Stimulated activated naive CD8-positive, alpha-beta T cell treated with anti-CD3 and anti-CD28 coated beads, Interleukin-15, Interleukin-2, amounts not matched to agents 100 U/mL and 50 U/mL, for 24 hours (primary cell): ENCODE measurements around the gene CSHL1.
"Not testable (repeated sequence)": the region's sequence is repeated elsewhere in the genome, so short reads cannot be mapped to it uniquely, and the experiment has no call there.

Experiments
- ATAC-seq: fragments of 150-1000 bp; cut with Tn5 transposase; one replicate; pipeline ENCODE4 v1.10.0; 2021
- DNase-seq: peaks from one replicate; pipeline ENCODE4 v3.0.0; 2021

CSHL1 gene

GRCh38 chr17:63939884-63940283 is 28.8 kb upstream of the CSHL1 start:
- ATAC-seq, result no peak
- DNase-seq, result no peak

- no peak for DNase-seq
- ATAC-seq, result no peak
Measured at GRCh38 chr17:63939401-63939800, 28.3 kb upstream of the CSHL1 start.

GRCh38 chr17:63937920-63938319 is 26.9 kb upstream of the CSHL1 start:
- no peak for ATAC-seq
- DNase-seq, result no peak

DNA sequence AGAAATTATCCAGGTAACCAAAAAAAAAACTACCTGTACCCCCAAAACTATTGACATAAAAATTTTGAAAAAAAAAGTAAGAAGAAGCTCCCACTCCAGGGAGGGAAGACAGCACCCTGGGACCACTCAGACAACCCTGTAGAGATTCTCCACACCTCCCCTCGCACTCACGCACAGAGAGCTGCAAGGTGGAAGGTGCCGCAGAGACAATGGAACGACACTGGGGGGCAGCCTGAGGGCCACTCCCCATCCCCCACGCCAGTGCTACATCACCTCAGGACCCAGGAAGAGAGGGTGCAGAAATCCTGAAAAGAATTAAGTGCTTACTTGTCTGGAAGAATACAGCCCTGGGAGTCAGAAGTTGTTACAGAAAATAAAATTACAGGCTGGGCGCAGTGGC is 26.3 kb upstream of the CSHL1 start:
- DNase-seq, result no peak
- ATAC-seq, result no peak

GRCh38 chr17:63934183-63935112 is 23.4 kb upstream of the CSHL1 start:
- ATAC-seq (no peak), DNase-seq (no peak)

DNA sequence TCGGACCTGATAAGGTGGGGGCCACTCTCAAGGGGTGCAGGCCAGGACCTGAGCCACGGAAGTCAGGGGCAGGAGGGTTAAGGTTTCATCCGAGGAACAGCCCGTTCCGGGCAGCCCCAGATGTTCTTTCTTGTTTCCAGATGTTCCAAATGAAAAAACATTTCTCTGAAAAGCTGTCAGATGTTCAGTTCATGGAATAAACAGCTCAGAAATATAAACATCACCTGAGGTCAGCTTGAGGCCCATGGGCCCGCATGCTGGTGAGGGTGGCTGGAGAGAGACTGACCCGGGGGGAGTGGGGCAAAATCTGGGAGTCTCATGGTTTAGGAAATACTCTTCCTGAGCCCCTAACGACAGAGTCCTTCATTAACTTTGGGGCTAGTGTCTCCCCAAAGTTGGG is 22.5 kb upstream of the CSHL1 start:
- ATAC-seq (no peak), DNase-seq (no peak)

- no peak for DNase-seq
- no peak for ATAC-seq
Measured at GRCh38 chr17:63932721-63933120, 21.7 kb upstream of the CSHL1 start.

DNA sequence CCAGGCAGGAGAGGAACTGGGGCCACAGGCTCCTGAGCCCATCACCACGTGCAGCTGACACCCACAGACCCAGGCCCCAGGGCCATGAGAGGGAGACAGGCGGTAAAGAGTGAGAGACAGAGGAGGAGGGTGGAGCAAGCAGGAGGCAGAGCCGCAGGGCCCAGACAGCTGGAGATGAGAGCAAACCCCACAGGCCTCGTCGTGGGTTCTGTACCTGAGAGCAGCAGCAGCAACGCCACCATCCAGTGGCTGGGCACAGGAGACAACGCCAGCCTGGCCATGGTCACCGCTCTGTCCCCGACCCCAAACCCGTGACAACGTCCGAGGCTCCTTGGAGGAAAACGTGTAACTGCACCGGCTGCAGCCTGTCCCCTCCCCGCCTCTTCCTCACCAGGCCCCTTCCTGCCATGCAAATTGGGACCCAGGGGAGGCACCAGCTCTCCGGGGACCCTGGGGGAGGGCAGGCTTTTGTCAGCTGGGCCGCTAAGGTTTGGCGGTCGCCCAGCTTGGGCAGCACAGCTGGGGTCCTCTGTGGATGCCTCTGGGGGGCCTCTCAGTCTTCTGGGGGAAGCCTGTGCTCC is 21.0 kb upstream of the CSHL1 start, which contains the start of gene CD79B:
TSS of gene CD79B (minus strand) at position 351 of the 581 bp plus-strand sequence. CDS start at position 281, 70 bp downstream.
- peak; percentile 70 for ATAC-seq
- peak; percentile 73 for DNase-seq

GRCh38 chr17:63930951-63931575 is 20.0 kb upstream of the CSHL1 start:
- DNase-seq (peak; percentile 77), ATAC-seq (peak; percentile 74)

DNA sequence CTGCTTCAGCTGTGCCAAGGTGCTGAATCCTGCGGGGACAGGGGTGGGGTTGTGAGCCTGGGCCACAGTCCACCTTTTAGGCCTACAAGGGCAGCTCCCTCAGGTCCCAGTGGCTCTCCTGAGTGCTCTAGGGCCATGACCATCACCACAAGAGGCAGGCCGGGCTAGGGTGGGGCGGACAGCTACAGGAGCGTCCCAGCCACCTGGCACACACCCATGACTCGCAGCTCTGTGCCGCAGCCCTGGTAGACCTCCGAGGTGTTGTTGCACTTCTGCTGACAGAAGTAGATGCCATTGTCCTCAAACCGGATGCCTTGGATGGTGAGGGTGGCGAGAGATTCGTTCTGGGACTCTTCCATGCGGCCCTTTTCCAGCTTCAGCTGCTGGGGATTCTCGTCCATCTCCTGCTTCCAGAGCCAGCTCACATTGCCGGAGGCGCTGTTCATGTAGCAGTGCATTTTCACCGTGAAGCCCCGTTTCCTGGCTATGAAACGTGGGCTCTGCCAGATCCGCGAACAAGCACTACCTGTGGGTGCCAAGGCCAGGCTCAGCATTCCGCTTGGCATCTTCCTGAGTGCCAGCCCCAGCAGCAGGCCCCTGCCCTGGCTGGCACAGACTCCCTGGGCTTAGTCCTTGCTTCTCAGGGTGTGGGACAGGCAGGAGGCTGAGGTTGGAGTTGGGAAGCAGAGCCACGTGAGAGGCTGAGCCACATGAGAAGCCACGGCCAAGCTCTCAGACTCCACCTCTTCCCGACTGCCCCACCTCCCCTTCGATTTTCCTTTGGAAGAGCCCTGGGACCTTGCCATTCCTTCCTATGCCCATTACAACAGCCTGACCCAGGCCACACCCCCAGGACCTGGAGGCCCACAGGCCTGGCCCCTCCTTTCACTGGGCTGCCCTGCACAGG is 19.1 kb upstream of the CSHL1 start:
- no peak for DNase-seq
- no peak for ATAC-seq

DNA sequence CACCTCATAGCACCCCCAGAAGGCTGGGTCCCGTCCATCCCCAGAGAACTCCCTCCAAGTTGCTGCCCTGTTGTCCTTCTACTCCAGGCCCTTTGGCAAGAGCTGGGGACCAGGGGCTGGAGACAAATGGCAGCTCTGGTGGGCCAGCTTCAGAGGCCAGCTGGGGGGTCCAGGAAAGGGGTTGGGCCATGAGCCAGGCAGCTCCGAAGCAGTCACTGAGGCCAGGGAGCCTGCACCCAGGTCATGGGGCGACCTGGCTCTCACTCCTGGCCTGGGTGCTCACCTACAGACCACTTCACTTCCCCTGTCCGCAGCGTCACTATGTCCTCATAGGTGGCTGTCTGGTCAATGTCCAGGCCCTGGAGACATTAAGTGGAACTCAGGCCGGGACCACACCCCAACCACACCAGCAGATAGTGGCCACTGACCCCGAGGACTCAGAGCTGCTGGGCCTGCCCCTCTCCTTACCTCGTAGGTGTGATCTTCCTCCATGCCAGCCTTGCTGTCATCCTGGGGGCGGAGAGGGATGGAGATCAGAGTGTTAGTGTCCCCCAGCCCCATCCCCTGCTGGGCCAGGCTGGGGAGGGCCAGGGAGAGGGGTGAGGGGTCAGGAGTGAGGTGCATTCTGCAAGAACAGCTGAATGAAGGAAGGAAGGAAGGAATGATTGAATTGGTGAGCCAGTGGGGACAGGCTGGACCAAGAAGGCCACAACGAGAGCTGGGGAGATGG is 18.1 kb upstream of the CSHL1 start:
- DNase-seq (no peak), ATAC-seq (no peak)

DNA sequence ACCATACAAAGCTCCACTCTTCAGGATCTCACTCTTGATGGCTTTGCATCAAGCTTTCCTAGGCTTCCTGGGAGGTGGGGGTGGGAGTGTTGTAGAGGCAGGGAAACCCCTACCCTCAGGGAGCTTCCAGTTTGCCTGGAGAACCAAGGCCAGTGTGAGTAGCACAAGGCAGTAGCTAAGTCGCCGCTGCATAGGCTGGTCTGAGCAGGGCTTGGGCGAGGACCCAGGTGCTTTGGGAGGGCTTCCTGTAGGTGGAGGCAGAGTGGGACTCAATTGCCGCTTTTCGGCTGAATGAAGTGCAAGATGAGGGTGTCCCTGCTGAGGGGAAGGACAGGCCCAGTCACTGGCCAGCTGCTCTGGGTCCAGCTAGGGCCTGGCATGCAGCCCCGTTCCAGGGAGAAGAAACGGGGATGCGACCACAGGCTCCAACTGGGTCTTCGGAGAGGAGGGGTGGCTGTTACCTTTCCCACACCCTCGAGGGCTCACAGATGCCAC is 17.2 kb upstream of the CSHL1 start:
- no peak for DNase-seq
- ATAC-seq, result no peak

DNA sequence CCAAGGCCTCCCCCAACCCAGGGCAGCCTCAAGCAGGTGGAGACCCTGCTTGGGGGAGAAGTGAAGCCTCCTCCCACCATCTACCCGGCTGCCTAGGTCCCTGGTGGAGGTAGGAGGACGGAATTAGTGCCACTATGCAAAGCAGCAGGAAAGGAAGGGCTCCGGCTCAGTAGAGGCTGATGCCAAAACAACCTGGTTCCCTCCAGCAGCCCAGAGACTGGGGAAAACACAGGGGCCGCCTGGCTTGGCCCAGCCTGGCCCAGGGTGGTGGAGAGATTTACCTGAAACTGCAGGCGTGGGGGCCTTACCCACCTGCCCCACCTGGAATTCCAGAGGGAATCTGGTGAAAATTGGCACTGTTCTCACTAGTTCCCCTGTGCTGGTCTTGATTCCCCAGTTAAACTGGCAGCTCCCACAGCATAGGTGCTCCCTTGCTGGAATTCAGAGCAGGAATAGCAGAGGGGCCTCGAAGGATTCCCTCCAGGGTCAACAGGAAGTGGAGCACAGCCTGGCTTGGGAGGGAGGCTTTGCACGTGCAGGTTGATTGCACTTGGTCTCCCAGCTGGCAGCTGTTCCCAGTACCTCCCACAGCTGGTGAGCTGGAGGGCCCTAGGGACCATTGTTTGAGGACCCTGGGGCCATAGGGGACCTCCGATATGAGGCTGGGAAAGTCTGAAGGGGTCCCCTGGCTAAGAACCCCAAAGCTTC is 16.6 kb upstream of the CSHL1 start:
- ATAC-seq (no peak), DNase-seq (no peak)

- ATAC-seq, result no peak
Measured at GRCh38 chr17:63926164-63926563, 15.1 kb upstream of the CSHL1 start.

GRCh38 chr17:63925615-63926014 is 14.6 kb upstream of the CSHL1 start:
- peak; percentile 41 for ATAC-seq
- DNase-seq, result no peak

More at GRCh38 chr17:63926164-63926563, 15.1 kb upstream of the CSHL1 start:
- no peak for DNase-seq

- not testable (repeated sequence) for ATAC-seq
Measured at GRCh38 chr17:63922402-63922801, 11.3 kb upstream of the CSHL1 start.

GRCh38 chr17:63920779-63921178 is 9.7 kb upstream of the CSHL1 start:
- DNase-seq, ATAC-seq: not testable (repeated sequence)

More at GRCh38 chr17:63922402-63922801, 11.3 kb upstream of the CSHL1 start:
- not testable (repeated sequence) for DNase-seq

- not testable (repeated sequence) for DNase-seq, ATAC-seq
Measured at GRCh38 chr17:63920050-63920449, 9.0 kb upstream of the CSHL1 start.

- DNase-seq (peak; percentile 75), ATAC-seq (peak; percentile 91)
Measured at GRCh38 chr17:63919311-63919723, 8.3 kb upstream of the CSHL1 start.

GRCh38 chr17:63918789-63919305 is 7.8 kb upstream of the CSHL1 start, which contains the start of gene GH1:
Gene GH1 (minus strand): TSS chr17:63918839. CDS start chr17:63918776, 63 bp downstream.
- not testable (repeated sequence) for ATAC-seq, DNase-seq
